Activated CD8-positive, alpha-beta memory T cell treated with anti-CD3 and anti-CD28 coated beads for 24 hours (primary cell): ENCODE measurements around the gene CCDC92.

Experiments used
- DNase-seq: peaks from one replicate; pipeline ENCODE4 v3.0.0-alpha.2; 2020

CCDC92 gene

GRCh38 chr12:123906711-123907420 is 65.8 kb downstream of the CCDC92 start:
- no peak for DNase-seq

- peak; percentile 81 for DNase-seq
These were observed 67.2 kb downstream of the CCDC92 start for GRCh38 chr12:123905319-123905925.

GRCh38 chr12:123903301-123904065 is 69.1 kb downstream of the CCDC92 start:
- DNase-seq, result no peak

GRCh38 chr12:123902821-123903220 is 69.8 kb downstream of the CCDC92 start:
- DNase-seq, result no peak

GRCh38 chr12:123900871-123901376 is 71.7 kb downstream of the CCDC92 start:
- peak; percentile 62 for DNase-seq

GRCh38 chr12:123899368-123899767 is 73.3 kb downstream of the CCDC92 start:
- no peak for DNase-seq

- no peak for DNase-seq
These were observed 74.0 kb downstream of the CCDC92 start for GRCh38 chr12:123898673-123899072.

GRCh38 chr12:123897221-123897620 is 75.4 kb downstream of the CCDC92 start:
- DNase-seq, result no peak

- DNase-seq, result no peak
These were observed 75.9 kb downstream of the CCDC92 start for GRCh38 chr12:123896767-123897166.

GRCh38 chr12:123895451-123895850 is 77.2 kb downstream of the CCDC92 start:
- no peak for DNase-seq

- no peak for DNase-seq
These were observed 77.7 kb downstream of the CCDC92 start for GRCh38 chr12:123894823-123895345.

GRCh38 chr12:123893276-123893675 is 79.4 kb downstream of the CCDC92 start:
- no peak for DNase-seq

- DNase-seq, result no peak
These were observed 79.8 kb downstream of the CCDC92 start for GRCh38 chr12:123892853-123893252.

GRCh38 chr12:123892180-123892559 is 80.5 kb downstream of the CCDC92 start:
- no peak for DNase-seq

GRCh38 chr12:123891516-123892179 is 81.0 kb downstream of the CCDC92 start:
- DNase-seq, result no peak

- no peak for DNase-seq
These were observed 81.6 kb downstream of the CCDC92 start for GRCh38 chr12:123891011-123891410.

- DNase-seq, result no peak
These were observed 82.1 kb downstream of the CCDC92 start for GRCh38 chr12:123890536-123890902.

- DNase-seq, result no peak
These were observed 82.6 kb downstream of the CCDC92 start for GRCh38 chr12:123889848-123890535.

GRCh38 chr12:123888989-123889388 is 83.6 kb downstream of the CCDC92 start:
- DNase-seq, result no peak

GRCh38 chr12:123886931-123887582 is 85.6 kb downstream of the CCDC92 start:
- DNase-seq, result no peak

GRCh38 chr12:123886258-123886657 is 86.4 kb downstream of the CCDC92 start:
- DNase-seq, result no peak
